Measurements from ENCODE around the gene HECW1. TPM values are rescaled to one million over a fixed set of nuclear protein-coding genes. Genes with fewer than 3 reads are reported as not detected.
"Not testable (repeated sequence)": the region's sequence is repeated elsewhere in the genome, so short reads cannot be mapped to it uniquely, and the experiment has no call there.

HECW1 gene
- total and polyA plus RNA-seq, 2 of the 13 experiments (the other 11 are each of a cell fraction or from before 2014, with no cell fraction given) = not detected

DNA sequence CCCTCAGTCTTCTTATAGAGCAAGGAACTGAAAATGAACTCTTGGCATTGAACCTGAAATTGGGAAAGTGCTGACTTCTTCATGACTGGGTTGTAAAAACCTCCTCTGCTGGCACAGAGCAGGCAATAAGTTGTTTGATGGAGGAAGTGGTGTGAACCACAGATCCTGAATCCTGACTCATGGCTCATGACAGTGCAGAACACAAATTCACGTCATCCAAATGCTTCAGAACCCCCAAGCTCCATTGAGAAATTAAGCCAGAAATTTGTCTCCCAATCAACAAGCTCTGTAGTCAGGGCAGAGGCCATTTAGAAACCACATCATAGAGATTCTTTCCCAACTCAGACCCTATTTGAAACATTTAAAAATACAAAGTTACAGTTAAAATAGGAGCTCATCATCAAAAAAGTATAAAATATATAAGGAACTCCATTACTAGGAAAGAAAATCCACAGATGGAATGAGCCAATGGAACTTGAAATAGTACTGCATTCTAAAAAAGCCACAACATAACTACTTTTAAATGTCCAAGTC, 460.1 kb downstream of the HECW1 start:
- TF ChIP-seq CREB1 (IDR thresholded peaks at IDR 0.05) (peak; percentile 19; the same call in 1 of the 2 replicates), CREB1 (CRISPR knock-in tag; IDR thresholded peaks at IDR 0.05) (no peak), ZBTB3 (CRISPR knock-in tag; IDR thresholded peaks at IDR 0.05; ENCODE audit: borderline replicate concordance, low read depth) (no peak), ZNF749 (CRISPR knock-in tag; IDR thresholded peaks at IDR 0.05; ENCODE audit: borderline replicate concordance) (no peak)
- TF ChIP-seq, protein P1, sequence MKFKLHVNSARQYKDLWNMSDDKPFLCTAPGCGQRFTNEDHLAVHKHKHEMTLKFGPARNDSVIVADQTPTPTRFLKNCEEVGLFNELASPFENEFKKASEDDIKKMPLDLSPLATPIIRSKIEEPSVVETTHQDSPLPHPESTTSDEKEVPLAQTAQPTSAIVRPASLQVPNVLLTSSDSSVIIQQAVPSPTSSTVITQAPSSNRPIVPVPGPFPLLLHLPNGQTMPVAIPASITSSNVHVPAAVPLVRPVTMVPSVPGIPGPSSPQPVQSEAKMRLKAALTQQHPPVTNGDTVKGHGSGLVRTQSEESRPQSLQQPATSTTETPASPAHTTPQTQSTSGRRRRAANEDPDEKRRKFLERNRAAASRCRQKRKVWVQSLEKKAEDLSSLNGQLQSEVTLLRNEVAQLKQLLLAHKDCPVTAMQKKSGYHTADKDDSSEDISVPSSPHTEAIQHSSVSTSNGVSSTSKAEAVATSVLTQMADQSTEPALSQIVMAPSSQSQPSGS (CRISPR knock-in tag; IDR thresholded peaks at IDR 0.05) = no peak
- Histone ChIP-seq H3K9ac (ENCODE audit: insufficient read depth, low read depth, low read length) (no peak overlapping the region), H3K4me2 (ENCODE audit: low read depth, low read length) (no peak overlapping the region), H3K9me3 (ENCODE audit: low read length) (no peaks in the 10 kb centered on the region), H3K4me1 (ENCODE audit: insufficient read depth, low read length) (peaks cover 5% of the 10 kb centered on the region), H2AFZ (ENCODE audit: low read length) (no peak overlapping the region), H3K27ac (ENCODE audit: extremely low read length, insufficient read depth, low read length) (no peak overlapping the region), H3K36me3 (replicated peaks in 1 of 2; ENCODE audit: control insufficient read depth in 1 of 2, insufficient read depth in 2 of 2, low read length in 2 of 2) (no peaks in the 10 kb centered on the region), H3K27me3 (ENCODE audit: control insufficient read depth in 1 of 2, insufficient read depth in 2 of 2, low read length in 2 of 2) (no peaks in the 10 kb centered on the region), H3K4me3 (replicated peaks in 1 of 3; ENCODE audit: insufficient read depth in 1 of 3, low read depth in 2 of 3, low read length in 3 of 3) (no peak overlapping the region), H3K79me2 (ENCODE audit: insufficient read depth, low read length) (no peaks in the 10 kb centered on the region), H4K20me1 (ENCODE audit: insufficient read depth, low read length) (no peaks in the 10 kb centered on the region)
- ChIA-PET POLR2A (interaction anchor here (1.8 kb wide), 1 partner anchor 10 kb away, joined by 9 read pairs; the partner anchor contains the start of gene STK17A), CTCF (ENCODE audit: low intra/inter-chr PET ratio, low total read pairs) (no interaction called here)
- ATAC-seq (no peak), DNase-seq (ENCODE audit: low spot score) (no peak), FAIRE-seq (no peak)
- intact Hi-C loops (cut with micrococcal nuclease; ENCODE audit: unreplicated experiment) = no loop called here
- 47% methylated on average over 1 of the region's 1 CpG for WGBS (ENCODE audit: low lambda C conversion rate)
- in situ Hi-C loops (cut with HindIII; ENCODE audit: extremely low pct_ligation_motif_present, low pct_unique_long_range_greater_than_20kb) = no loop called here
- BruUV-seq (replicated peaks) = no TSS peak

DNA sequence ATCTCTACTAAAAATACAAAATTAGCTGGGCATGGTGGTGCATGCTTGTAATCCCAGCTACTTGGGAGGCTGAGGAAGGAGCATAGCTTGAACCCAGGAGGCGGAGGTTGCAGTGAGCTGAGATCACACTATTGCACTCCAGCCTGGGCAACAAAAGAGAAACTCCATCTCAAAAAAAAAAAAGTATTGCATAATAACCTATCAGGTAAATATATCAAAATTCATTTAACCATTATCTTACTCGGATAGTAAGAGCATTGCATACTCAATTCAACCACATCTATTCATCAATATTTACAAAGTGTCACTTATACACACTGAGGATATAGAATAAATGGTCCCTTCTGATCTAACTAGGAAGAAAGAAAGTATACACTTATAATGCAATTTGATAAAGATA, 461.4 kb downstream of the HECW1 start:
- FAIRE-seq; H4K20me1 ChIP-seq (ENCODE audit: insufficient read depth, low read length); intact Hi-C loops (cut with micrococcal nuclease; ENCODE audit: unreplicated experiment); BruUV-seq (replicated peaks); H3K9ac ChIP-seq (ENCODE audit: insufficient read depth, low read depth, low read length); H3K4me2 ChIP-seq (ENCODE audit: low read depth, low read length); in situ Hi-C loops (cut with HindIII; ENCODE audit: extremely low pct_ligation_motif_present, low pct_unique_long_range_greater_than_20kb); H3K27ac ChIP-seq (ENCODE audit: extremely low read length, insufficient read depth, low read length); CTCF ChIA-PET (ENCODE audit: low intra/inter-chr PET ratio, low total read pairs); H3K79me2 ChIP-seq (ENCODE audit: insufficient read depth, low read length); H2AFZ ChIP-seq (ENCODE audit: low read length); ATAC-seq; H3K36me3 ChIP-seq (replicated peaks in 1 of 2; ENCODE audit: control insufficient read depth in 1 of 2, insufficient read depth in 2 of 2, low read length in 2 of 2); H3K27me3 ChIP-seq (ENCODE audit: control insufficient read depth in 1 of 2, insufficient read depth in 2 of 2, low read length in 2 of 2); H3K4me3 ChIP-seq (replicated peaks in 1 of 3; ENCODE audit: insufficient read depth in 1 of 3, low read depth in 2 of 3, low read length in 3 of 3); H3K9me3 ChIP-seq (ENCODE audit: low read length); DNase-seq (ENCODE audit: low spot score): not testable (repeated sequence)
- H3K4me1 ChIP-seq (ENCODE audit: insufficient read depth, low read length) = peaks cover 13% of the 10 kb centered on the region
- WGBS (ENCODE audit: low lambda C conversion rate) = 86% methylated on average over 2 of the region's 2 CpGs
- POLR2A ChIA-PET = interaction anchor here (1.8 kb wide), 1 partner anchor 9 kb away, joined by 9 read pairs; the partner anchor contains the start of gene STK17A

All from HepG2 (cell line).